GM12878 (cell line): ENCODE data around the gene PLEKHG2. TPM values are rescaled to one million over a fixed set of nuclear protein-coding genes. Genes with fewer than 3 reads are reported as not detected.

Experiments used
- ATAC-seq: fragments of 200-7000 bp; cut with Tn5 transposase; 3 replicates; pipeline ENCODE4 v1.9.1; 2020; ENCODE audit warnings: mild to moderate bottlenecking, moderate library complexity
- BruUV-seq: library from RNA; stranded (reverse); fragments of 400-500 nt; replicated peaks from 2 replicates; lab custom pipeline; 2021; lab: Mats Ljungman, UMichigan
- CTCF ChIA-PET: fragments of 300-600 bp; sonication (Branson Sonifier 250); formaldehyde crosslinking; extraction: SDS; loops from one replicate; lab custom pipeline; 2021; ENCODE audit warnings: inconsistent platforms; lab: Yijun Ruan, JAX
- POLR2A ChIA-PET: fragments of 350-600 bp; formaldehyde crosslinking; extraction: SDS; loops from one replicate; lab custom pipeline; 2021; ENCODE audit warnings: inconsistent platforms; lab: Charles Lee
- RAD21 ChIA-PET: fragments of 300-600 bp; sonication (Branson Sonifier 250); formaldehyde crosslinking; loops from one replicate; lab custom pipeline; 2023; ENCODE audit warnings: antibody characterized with exemption; ENCODE audit not compliant: unreplicated experiment; lab: Charles Lee
- SMC1A ChIA-PET: fragments of 300-600 bp; sonication (Branson Sonifier 250); formaldehyde crosslinking; loops from one replicate; lab custom pipeline; 2023; ENCODE audit not compliant: unreplicated experiment, uncharacterized antibody; lab: Charles Lee
- DNase-seq: peaks from one replicate; pipeline ENCODE4 v3.0.0-alpha.2; 2011; ENCODE audit warnings: low read depth, low spot score
- FAIRE-seq: peaks from 3 replicates; lab custom pipeline; 2011; peaks lifted over from hg19 to GRCh38; lab: Jason Lieb, UNC
- H2AFZ ChIP-seq: 2 replicates; pipeline ENCODE4 v1.6.0; 2011; ENCODE audit warnings: low read depth, low read length, control low read depth; ENCODE audit not compliant: control insufficient read depth
- H3K27ac ChIP-seq: 2 replicates; pipeline ENCODE4 v1.5.1; 2011; ENCODE audit warnings: control low read depth; ENCODE audit not compliant: control insufficient read depth, insufficient read depth
- H3K27me3 ChIP-seq, 2 experiments: replicated peaks in 1 of 2; 2 replicates each; pipeline versions ENCODE4 v1.6.0 to v1.6.1; 2011; ENCODE audit warnings: low read length in 1 of 2; ENCODE audit not compliant: control insufficient read depth in 2 of 2, insufficient read depth in 2 of 2
- H3K36me3 ChIP-seq, 2 experiments: 2 replicates each; pipeline ENCODE4 v1.5.1; 2011; ENCODE audit warnings: low read length in 1 of 2; ENCODE audit not compliant: control insufficient read depth in 2 of 2, insufficient read depth in 2 of 2
- H3K4me1 ChIP-seq: 2 replicates; pipeline ENCODE4 v1.6.1; 2011; ENCODE audit warnings: mild to moderate bottlenecking, low read length, moderate library complexity, mixed read lengths; ENCODE audit not compliant: control insufficient read depth, insufficient read depth
- H3K4me2 ChIP-seq: 2 replicates; pipeline ENCODE4 v1.6.0; 2011; ENCODE audit warnings: control low read depth; ENCODE audit not compliant: control insufficient read depth, insufficient read depth
- H3K4me3 ChIP-seq: fragments of 200-600 bp; sonication (generic); 2 replicates; pipeline ENCODE4 v1.5.1; 2016
- H3K79me2 ChIP-seq: 2 replicates; pipeline ENCODE4 v1.6.0; 2011; ENCODE audit warnings: low read length; ENCODE audit not compliant: control insufficient read depth, insufficient read depth
- H3K9ac ChIP-seq: 2 replicates; pipeline ENCODE4 v1.8.0; 2011; ENCODE audit warnings: low read length, control low read depth, mixed read lengths; ENCODE audit not compliant: control insufficient read depth, insufficient read depth
- H3K9me3 ChIP-seq: replicated peaks from 3 replicates; pipeline ENCODE4 v1.5.1; 2011; ENCODE audit warnings: mild to moderate bottlenecking, low read length; ENCODE audit not compliant: control insufficient read depth, insufficient read depth
- H4K20me1 ChIP-seq: 2 replicates; pipeline ENCODE4 v1.6.0; 2011; ENCODE audit not compliant: control insufficient read depth, insufficient read depth
- ASH2L ChIP-seq: fragments of 300-600, 200-600 bp; sonication (generic); IDR thresholded peaks from 2 replicates; pipeline ENCODE4 v1.6.1; 2017; ENCODE audit warnings: low read depth, mild to moderate bottlenecking, borderline replicate concordance
- CUX1 ChIP-seq: IDR thresholded peaks from 2 replicates; pipeline ENCODE4 v1.6.1; 2012; ENCODE audit warnings: improper control_type of control experiment, low read depth, low read length; ENCODE audit not compliant: insufficient replicate concordance
- EP300 ChIP-seq, 2 experiments: fragments of 150-350 bp in 1 of 2; IDR thresholded peaks; 2 replicates each; pipeline ENCODE4 v1.6.1; 2011 to 2012; ENCODE audit warnings: low read depth in 2 of 2, low read length in 2 of 2, borderline replicate concordance in 1 of 2, improper control_type of control experiment in 1 of 2, inconsistent platforms in 1 of 2; ENCODE audit not compliant: control insufficient read depth in 1 of 2
- ETV6 ChIP-seq, 2 experiments: fragments of 450-650 bp in 1 of 2; IDR thresholded peaks in 1 of 2; conservative IDR thresholded peaks in 1 of 2; 2 replicates each; pipeline ENCODE4 v1.6.1; 2014; ENCODE audit warnings: antibody characterized with exemption in 1 of 2, borderline replicate concordance in 1 of 2, low read depth in 1 of 2, mild to moderate bottlenecking in 1 of 2, moderate library complexity in 1 of 2
- MTA3 ChIP-seq: IDR thresholded peaks from 2 replicates; pipeline ENCODE4 v1.6.1; 2012; ENCODE audit warnings: low read length, inconsistent platforms, borderline replicate concordance
- NRF1 ChIP-seq: conservative IDR thresholded peaks from 2 replicates; pipeline ENCODE4 v1.6.1; 2011; ENCODE audit warnings: mild to moderate bottlenecking, low read depth, low read length, improper control_type of control experiment
- PAX8 ChIP-seq: fragments of 450-650 bp; IDR thresholded peaks from 2 replicates; pipeline ENCODE4 v1.6.1; 2017; ENCODE audit warnings: mild to moderate bottlenecking, moderate library complexity
- RELA ChIP-seq: fragments of 450-650 bp; IDR thresholded peaks from 2 replicates; pipeline ENCODE4 v1.8.0; 2014; ENCODE audit warnings: borderline replicate concordance; ENCODE audit not compliant: partially characterized antibody
- SMAD5 ChIP-seq: IDR thresholded peaks from 2 replicates; pipeline ENCODE4 v1.6.1; 2016; ENCODE audit warnings: antibody characterized with exemption, low read depth
- STAT1 ChIP-seq: fragments of 450-650 bp; conservative IDR thresholded peaks from 2 replicates; pipeline ENCODE4 v1.6.1; 2014; ENCODE audit warnings: antibody characterized with exemption, mild to moderate bottlenecking
- TCF12 ChIP-seq: IDR thresholded peaks from 2 replicates; pipeline ENCODE4 v1.6.1; 2011; ENCODE audit warnings: low read depth, mild to moderate bottlenecking, low read length
- ZNF24 ChIP-seq: fragments of 450-650 bp; IDR thresholded peaks from 2 replicates; pipeline ENCODE4 v1.6.1; 2017; ENCODE audit warnings: antibody characterized with exemption, mild to moderate bottlenecking
- WGBS: methylation state at CpG from one replicate; pipeline ENCODE4 v1.1.6; 2016; ENCODE audit warnings: low lambda C conversion rate; ENCODE audit not compliant: insufficient replicate concordance, insufficient coverage; ENCODE audit errors: missing lambda C conversion rate; 5-methylcytosine and 5-hydroxymethylcytosine counted together
- in situ Hi-C: fragments of 300-500 bp; cut with MboI; formaldehyde crosslinking; loops from 9 replicates; pipeline ENCODE4 v1.14.3; 2018; ENCODE audit warnings: mixed read lengths
- intact Hi-C: fragments of 100-400 bp; cut with micrococcal nuclease; formaldehyde crosslinking; loops from one replicate; pipeline ENCODE4 v1.14.2; 2022; ENCODE audit not compliant: unreplicated experiment
- polyA plus RNA-seq, 11 experiments: library from polyadenylated mRNA; depleted of rRNA in 4 of 11; unstranded in 6 of 11; stranded (reverse) in 5 of 11; fragments of >200 nt; fragmentation: Nextera tagmentation in 4 of 11; fragmentation: Illumina TruSeq in 1 of 11; extraction: Ambion mirVana in 4 of 11; extraction: Trizol in 1 of 11; gene quantifications; 1 replicate in 1 of 11; 2 replicates in 10 of 11; pipeline versions ENCODE4 v1.2.1 to v1.2.3, GENCODE V29; 2011 to 2016; ENCODE audit warnings: inconsistent platforms in 2 of 11, missing spikeins in 2 of 11, low read depth in 1 of 11
- total RNA-seq, 4 experiments: library from RNA; depleted of rRNA in 3 of 4; stranded (reverse); fragments of >200 nt in 3 of 4; fragmentation: Illumina TruSeq in 1 of 4; extraction: Trizol in 1 of 4; gene quantifications; 2 replicates each; pipeline versions ENCODE4 v1.2.1 to v1.2.3, GENCODE V29; 2013 to 2021

Gene PLEKHG2
- total and polyA plus RNA-seq, 10 of the 15 experiments (the other 5 are each of a cell fraction or from before 2014, with no cell fraction given): 3.0 to 62.5 (median 17.2) TPM

GRCh38 chr19:39372047-39372802, 40.2 kb upstream of the PLEKHG2 start:
- intact Hi-C loops: no loop called here
- BruUV-seq: no TSS peak
- no peak for FAIRE-seq
- no peak for DNase-seq
- Histone ChIP-seq H3K36me3 (peaks cover 8 to 28% of the 10 kb centered on the region in 2 experiments; a peak in 3 of 4 replicates), H2AFZ (no peak overlapping the region), H3K27ac (no peak overlapping the region), H3K9me3 (no peaks in the 10 kb centered on the region), H3K4me2 (no peak overlapping the region), H4K20me1 (no peaks in the 10 kb centered on the region)
- ChIA-PET SMC1A (no interaction called here), RAD21 (no interaction called here), POLR2A (no interaction called here)
- WGBS: 57% methylated on average over 8 of the region's 8 CpGs
- ATAC-seq: no peak
- TF ChIP-seq SMAD5: no peak
- TF ChIP-seq, all 136 proteins: peak for 0
- Histone ChIP-seq H3K79me2 (no peaks in the 10 kb centered on the region), H3K27me3 (no peaks in the 10 kb centered on the region), H3K9ac (no peak overlapping the region), H3K4me1 (no peaks in the 10 kb centered on the region), H3K4me3 (no peak overlapping the region)
- in situ Hi-C loops: no loop called here
- CTCF ChIA-PET: no interaction called here

GRCh38 chr19:39372941-39373340, 39.5 kb upstream of the PLEKHG2 start:
- H3K36me3 ChIP-seq: peaks cover 12 to 33% of the 10 kb centered on the region in 2 experiments; a peak in 3 of 4 replicates
- in situ Hi-C loops: no loop called here
- TF ChIP-seq MTA3 (no peak), TCF12 (no peak), PAX8 (no peak), ZNF24 (no peak), STAT1 (no peak), RELA (no peak), CUX1 (no peak), ASH2L (no peak), EP300 (IDR thresholded peaks at IDR 0.05; ENCODE audit: borderline replicate concordance in 1 of 2, control insufficient read depth in 1 of 2, low read depth in 2 of 2, low read length in 2 of 2) (no peak), NRF1 (no peak), ETV6 (conservative IDR thresholded peaks at IDR 0.05 in 1 of 2, IDR thresholded peaks at IDR 0.05 in 1 of 2; ENCODE audit: borderline replicate concordance in 1 of 2, low read depth in 1 of 2) (no peak)
- no peak overlapping the region for H2AFZ ChIP-seq
- H3K4me3 ChIP-seq: no peak overlapping the region
- no peak overlapping the region for H3K27ac ChIP-seq
- H3K79me2 ChIP-seq: no peaks in the 10 kb centered on the region
- no peaks in the 10 kb centered on the region for H3K9me3 ChIP-seq
- ATAC-seq: no peak
- DNase-seq: no peak
- no peak overlapping the region for H3K9ac ChIP-seq
- 94% methylated on average over 2 of the region's 2 CpGs for WGBS
- no peak for FAIRE-seq
- POLR2A ChIA-PET: no interaction called here
- RAD21 ChIA-PET: no interaction called here
- no peak overlapping the region for H3K4me2 ChIP-seq
- H4K20me1 ChIP-seq: no peaks in the 10 kb centered on the region
- intact Hi-C loops: no loop called here
- H3K4me1 ChIP-seq: no peaks in the 10 kb centered on the region
- CTCF ChIA-PET: no interaction called here
- no TSS peak for BruUV-seq
- H3K27me3 ChIP-seq: no peaks in the 10 kb centered on the region
- SMC1A ChIA-PET: no interaction called here
